Measurements from ENCODE around the gene TDRD12.

TDRD12 gene

GRCh38 chr19:32675720-32676185 lies 43.8 kb upstream of the TDRD12 start, which contains the start of gene RGS9BP (continued):
- TF ChIP-seq MZF1 (tag by site-specific recombination; IDR thresholded peaks at IDR 0.05; ENCODE audit: borderline replicate concordance) (no peak), ZNF37A (tag by site-specific recombination; IDR thresholded peaks at IDR 0.05) (no peak), IKZF3 (tag by site-specific recombination; IDR thresholded peaks at IDR 0.05) (peak; percentile 86), ZNF629 (tag by site-specific recombination; IDR thresholded peaks at IDR 0.05) (no peak; the same call in 1 of the 2 replicates), PATZ1 (tag by site-specific recombination; IDR thresholded peaks at IDR 0.05) (peak; percentile 71), BCL11B (tag by site-specific recombination; IDR thresholded peaks at IDR 0.05; ENCODE audit: low read depth) (peak; percentile 76; the same call in 1 of the 2 replicates), ZBTB49 (tag by site-specific recombination; IDR thresholded peaks at IDR 0.05; ENCODE audit: low read depth) (no peak), ZIC2 (tag by site-specific recombination; IDR thresholded peaks at IDR 0.05) (no peak; the same call in 1 of the 2 replicates), HIC1 (tag by site-specific recombination; IDR thresholded peaks at IDR 0.05) (peak; percentile 89), PRDM2 (tag by site-specific recombination; IDR thresholded peaks at IDR 0.05; ENCODE audit: borderline replicate concordance) (no peak; the same call in 1 of the 2 replicates), ZNF202 (tag by site-specific recombination; IDR thresholded peaks at IDR 0.05; ENCODE audit: borderline replicate concordance) (no peak), ZNF175 (tag by site-specific recombination; IDR thresholded peaks at IDR 0.05) (no peak), ZNF777 (tag by site-specific recombination; IDR thresholded peaks at IDR 0.05; ENCODE audit: borderline replicate concordance) (peak; percentile 100), ZNF830 (tag by site-specific recombination; IDR thresholded peaks at IDR 0.05; ENCODE audit: low read depth) (no peak), YY2 (tag by site-specific recombination; IDR thresholded peaks at IDR 0.05) (no peak), ZNF837 (tag by site-specific recombination; IDR thresholded peaks at IDR 0.05) (no peak), ZSCAN5A (tag by site-specific recombination; IDR thresholded peaks at IDR 0.05) (0 out of 2 replicates have a peak, but pooled peaks have one; percentile 47), REST (tag by site-specific recombination; IDR thresholded peaks at IDR 0.05) (no peak), ZNF670 (tag by site-specific recombination; IDR thresholded peaks at IDR 0.05; ENCODE audit: low read depth) (no peak)
